MM.1S (cell line): ENCODE results near the gene PSKH1.
"Not testable (repeated sequence)": the region's sequence is repeated elsewhere in the genome, so short reads cannot be mapped to it uniquely, and the experiment has no call there.

Source experiments
- DNase-seq: peaks from one replicate; pipeline ENCODE4 v3.0.0-alpha.2; 2015
- H2AFZ ChIP-seq: fragments of 300-600 bp; sonication (generic); 2 replicates; pipeline ENCODE4 v1.6.0; 2016; ENCODE audit warnings: antibody characterized with exemption, low read length
- H3F3A ChIP-seq: fragments of 300-600 bp; sonication (generic); 2 replicates; pipeline ENCODE4 v1.6.1; 2016; ENCODE audit warnings: mild to moderate bottlenecking, antibody characterized with exemption, low read length, moderate library complexity, mixed read lengths; ENCODE audit not compliant: insufficient read depth
- H3K27ac ChIP-seq: fragments of 300-600 bp; sonication (generic); 2 replicates; pipeline ENCODE4 v1.5.1; 2016; ENCODE audit warnings: mild to moderate bottlenecking, low read length
- H3K27me3 ChIP-seq: fragments of 300-600 bp; sonication (generic); replicated peaks from 2 replicates; pipeline ENCODE4 v1.6.0; 2016; ENCODE audit warnings: low read length; ENCODE audit not compliant: insufficient read depth
- H3K36me3 ChIP-seq: fragments of 300-600 bp; sonication (generic); replicated peaks from 2 replicates; pipeline ENCODE4 v1.6.1; 2016; ENCODE audit warnings: mild to moderate bottlenecking, low read length, mixed read lengths; ENCODE audit not compliant: insufficient read depth
- H3K4me1 ChIP-seq: fragments of 300-600 bp; sonication (generic); 2 replicates; pipeline ENCODE4 v1.6.1; 2016; ENCODE audit warnings: low read length, mixed read lengths
- H3K4me2 ChIP-seq: fragments of 300-600 bp; sonication (generic); 2 replicates; pipeline ENCODE4 v1.6.0; 2016; ENCODE audit warnings: low read depth, low read length
- H3K4me3 ChIP-seq: fragments of 300-600 bp; sonication (generic); 2 replicates; pipeline ENCODE4 v1.5.1; 2016; ENCODE audit warnings: low read length, mixed read lengths
- H3K79me2 ChIP-seq: fragments of 300-600 bp; sonication (generic); 2 replicates; pipeline ENCODE4 v1.6.1; 2016; ENCODE audit warnings: mixed run types, low read length, mixed read lengths
- H3K9ac ChIP-seq: fragments of 300-600 bp; sonication (generic); 2 replicates; pipeline ENCODE4 v1.6.1; 2016; ENCODE audit warnings: low read length, mixed read lengths
- H3K9me2 ChIP-seq: fragments of 300-600 bp; sonication (generic); replicated peaks from 2 replicates; pipeline ENCODE4 v1.6.1; 2016; ENCODE audit warnings: mild to moderate bottlenecking, low read length, mixed read lengths; ENCODE audit not compliant: insufficient read depth
- H3K9me3 ChIP-seq: fragments of 300-600 bp; sonication (generic); replicated peaks from 2 replicates; pipeline ENCODE4 v1.6.1; 2016; ENCODE audit warnings: mild to moderate bottlenecking, low read length, mixed read lengths; ENCODE audit not compliant: insufficient read depth
- H4K20me1 ChIP-seq: fragments of 300-600 bp; sonication (generic); 2 replicates; pipeline ENCODE4 v1.6.1; 2016; ENCODE audit warnings: mild to moderate bottlenecking, low read length, moderate library complexity, mixed read lengths; ENCODE audit not compliant: insufficient read depth
- EZH2 ChIP-seq: fragments of 300-600 bp; sonication (generic); optimal IDR thresholded peaks from 2 replicates; pipeline ENCODE3; 2017; ENCODE audit warnings: low read depth, mild to moderate bottlenecking, antibody characterized with exemption, low read length, mixed read lengths
- EZH2phosphoT487 ChIP-seq: fragments of 300-600 bp; sonication (generic); IDR thresholded peaks from 2 replicates; pipeline ENCODE4 v1.6.1; 2018; ENCODE audit warnings: antibody characterized with exemption, low read length
- TF ChIP-seq, protein P1 (sequence below): fragments of 300-600 bp; sonication (generic); IDR thresholded peaks from 2 replicates; pipeline ENCODE4 v1.5.1; 2016; ENCODE audit warnings: antibody characterized with exemption, low read length, mixed read lengths

The PSKH1 gene

GRCh38 chr16:67909056-67909742 is 16.1 kb downstream of the PSKH1 start:
- H3K27ac ChIP-seq, result no peak overlapping the region
- H3K9ac ChIP-seq, result no peak overlapping the region
- H3K4me3 ChIP-seq, result no peak overlapping the region
- no peak for TF ChIP-seq EZH2
- TF ChIP-seq EZH2phosphoT487, result no peak
- TF ChIP-seq, protein P1, sequence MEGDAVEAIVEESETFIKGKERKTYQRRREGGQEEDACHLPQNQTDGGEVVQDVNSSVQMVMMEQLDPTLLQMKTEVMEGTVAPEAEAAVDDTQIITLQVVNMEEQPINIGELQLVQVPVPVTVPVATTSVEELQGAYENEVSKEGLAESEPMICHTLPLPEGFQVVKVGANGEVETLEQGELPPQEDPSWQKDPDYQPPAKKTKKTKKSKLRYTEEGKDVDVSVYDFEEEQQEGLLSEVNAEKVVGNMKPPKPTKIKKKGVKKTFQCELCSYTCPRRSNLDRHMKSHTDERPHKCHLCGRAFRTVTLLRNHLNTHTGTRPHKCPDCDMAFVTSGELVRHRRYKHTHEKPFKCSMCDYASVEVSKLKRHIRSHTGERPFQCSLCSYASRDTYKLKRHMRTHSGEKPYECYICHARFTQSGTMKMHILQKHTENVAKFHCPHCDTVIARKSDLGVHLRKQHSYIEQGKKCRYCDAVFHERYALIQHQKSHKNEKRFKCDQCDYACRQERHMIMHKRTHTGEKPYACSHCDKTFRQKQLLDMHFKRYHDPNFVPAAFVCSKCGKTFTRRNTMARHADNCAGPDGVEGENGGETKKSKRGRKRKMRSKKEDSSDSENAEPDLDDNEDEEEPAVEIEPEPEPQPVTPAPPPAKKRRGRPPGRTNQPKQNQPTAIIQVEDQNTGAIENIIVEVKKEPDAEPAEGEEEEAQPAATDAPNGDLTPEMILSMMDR, result no peak
- H3K4me2 ChIP-seq, result no peak overlapping the region
- H4K20me1 ChIP-seq, result no peaks in the 10 kb centered on the region
- DNase-seq, result no peak
- no peaks in the 10 kb centered on the region for H3K9me3 ChIP-seq
- no peak overlapping the region for H2AFZ ChIP-seq
- no peaks in the 10 kb centered on the region for H3K79me2 ChIP-seq
- H3F3A ChIP-seq, result no peaks in the 10 kb centered on the region
- H3K27me3 ChIP-seq, result no peaks in the 10 kb centered on the region
- H3K36me3 ChIP-seq, result no peaks in the 10 kb centered on the region; the same call in 1 of the 2 replicates
- H3K4me1 ChIP-seq, result no peaks in the 10 kb centered on the region
- no peaks in the 10 kb centered on the region for H3K9me2 ChIP-seq

DNA sequence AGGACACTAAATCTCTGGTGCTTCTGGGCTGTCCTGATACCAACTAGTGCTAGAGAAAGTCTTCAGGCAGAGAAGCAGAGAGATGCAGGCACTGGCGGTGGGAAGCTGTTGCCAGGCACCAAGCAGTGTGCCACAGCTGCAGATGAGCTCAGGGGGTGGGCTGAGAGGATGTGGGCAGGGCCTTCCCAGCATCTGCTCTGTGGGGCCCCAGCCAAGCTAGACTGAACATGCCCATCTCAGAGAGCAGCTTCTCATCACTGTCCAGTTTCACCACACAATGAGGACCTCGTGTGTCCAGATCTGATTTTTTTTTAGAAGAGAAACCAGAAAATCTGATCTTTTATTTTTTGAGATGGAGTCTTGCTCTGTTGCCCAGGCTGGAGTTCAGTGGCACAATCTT is 17.1 kb downstream of the PSKH1 start:
- H3K36me3 ChIP-seq, result no peaks in the 10 kb centered on the region; the same call in 1 of the 2 replicates

DNA sequence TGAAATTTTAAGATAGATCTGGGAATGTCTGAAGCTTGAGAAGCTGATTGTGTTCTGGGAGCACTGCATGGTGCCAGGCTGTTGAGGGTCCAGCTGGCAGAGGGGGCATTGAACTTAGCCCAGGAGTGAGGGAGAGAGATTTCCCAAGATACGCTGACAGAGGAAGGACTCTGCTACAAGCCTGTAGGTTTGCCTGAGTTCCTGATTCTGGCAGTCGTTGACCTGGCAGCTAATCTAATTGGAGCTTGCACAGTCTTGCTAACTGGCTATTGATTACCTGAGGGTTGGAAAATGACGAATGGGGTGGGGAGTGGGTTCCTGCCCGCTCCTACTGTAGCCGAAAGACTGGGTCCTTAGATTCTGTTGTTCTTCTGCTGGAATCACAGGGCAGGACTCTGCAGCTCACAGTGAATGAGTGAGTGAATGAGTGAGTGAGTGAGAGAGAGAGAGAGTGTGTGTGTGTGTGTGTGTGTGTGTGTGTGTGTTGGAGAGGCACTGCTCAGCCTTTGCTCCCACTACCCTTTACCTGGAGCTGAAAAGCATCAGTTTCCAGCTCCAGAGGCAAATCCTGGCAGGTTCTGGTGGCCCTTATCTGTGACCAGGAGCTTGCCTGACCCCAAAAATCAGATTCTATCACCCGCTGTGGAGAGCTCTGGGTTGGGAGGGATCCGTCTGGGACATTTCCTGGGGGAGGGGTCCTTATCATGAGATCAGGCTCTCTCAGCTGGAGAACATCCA is 21.9 kb downstream of the PSKH1 start:
- Histone ChIP-seq H3K36me3 (no peaks in the 10 kb centered on the region), H3K27me3 (no peaks in the 10 kb centered on the region), H3K79me2 (peaks cover 9% of the 10 kb centered on the region), H2AFZ (no peak overlapping the region), H3K4me2 (no peak overlapping the region), H3K9me2 (no peaks in the 10 kb centered on the region), H3K9me3 (no peaks in the 10 kb centered on the region), H3K4me1 (no peaks in the 10 kb centered on the region), H3K27ac (no peak overlapping the region), H3K4me3 (no peak overlapping the region), H4K20me1 (no peaks in the 10 kb centered on the region), H3F3A (no peaks in the 10 kb centered on the region), H3K9ac (no peak overlapping the region)
- TF ChIP-seq EZH2, result no peak
- no peak for TF ChIP-seq EZH2phosphoT487
- TF ChIP-seq, protein P1, result no peak
- no peak for DNase-seq

More for the DNA sequence above, 17.1 kb downstream of the PSKH1 start:
- H3K27me3 ChIP-seq, result no peaks in the 10 kb centered on the region
- TF ChIP-seq, protein P1, result no peak
- H3K4me3 ChIP-seq, result no peak overlapping the region
- H3K4me1 ChIP-seq, result no peaks in the 10 kb centered on the region
- no peak overlapping the region for H3K9ac ChIP-seq
- H3F3A ChIP-seq, result no peaks in the 10 kb centered on the region
- H3K27ac ChIP-seq, result no peak overlapping the region
- no peak for DNase-seq
- no peaks in the 10 kb centered on the region for H3K9me2 ChIP-seq
- no peak overlapping the region for H2AFZ ChIP-seq
- H4K20me1 ChIP-seq, result no peaks in the 10 kb centered on the region
- H3K4me2 ChIP-seq, result no peak overlapping the region
- no peaks in the 10 kb centered on the region for H3K9me3 ChIP-seq
- H3K79me2 ChIP-seq, result no peaks in the 10 kb centered on the region

GRCh38 chr16:67915496-67915769 is 22.4 kb downstream of the PSKH1 start:
- H3K4me1 ChIP-seq, H3K27ac ChIP-seq, H3K27me3 ChIP-seq, DNase-seq, H3K9me3 ChIP-seq, H3K4me2 ChIP-seq, H3K36me3 ChIP-seq, H3F3A ChIP-seq, H3K9me2 ChIP-seq, H2AFZ ChIP-seq, H3K4me3 ChIP-seq, H4K20me1 ChIP-seq, H3K79me2 ChIP-seq, H3K9ac ChIP-seq: not testable (repeated sequence)
